HG02588 (cell line): ENCODE data around the gene RSPH6A.
"Not testable (repeated sequence)": the region's sequence is repeated elsewhere in the genome, so short reads cannot be mapped to it uniquely, and the experiment has no call there.

Experiments used
- ATAC-seq: cut with Tn5 transposase; IDR thresholded peaks from one replicate; pipeline ENCODE4 v1.9.1; 2021; ENCODE audit warnings: mild to moderate bottlenecking, moderate library complexity; ENCODE audit not compliant: unreplicated experiment

RSPH6A gene

DNA sequence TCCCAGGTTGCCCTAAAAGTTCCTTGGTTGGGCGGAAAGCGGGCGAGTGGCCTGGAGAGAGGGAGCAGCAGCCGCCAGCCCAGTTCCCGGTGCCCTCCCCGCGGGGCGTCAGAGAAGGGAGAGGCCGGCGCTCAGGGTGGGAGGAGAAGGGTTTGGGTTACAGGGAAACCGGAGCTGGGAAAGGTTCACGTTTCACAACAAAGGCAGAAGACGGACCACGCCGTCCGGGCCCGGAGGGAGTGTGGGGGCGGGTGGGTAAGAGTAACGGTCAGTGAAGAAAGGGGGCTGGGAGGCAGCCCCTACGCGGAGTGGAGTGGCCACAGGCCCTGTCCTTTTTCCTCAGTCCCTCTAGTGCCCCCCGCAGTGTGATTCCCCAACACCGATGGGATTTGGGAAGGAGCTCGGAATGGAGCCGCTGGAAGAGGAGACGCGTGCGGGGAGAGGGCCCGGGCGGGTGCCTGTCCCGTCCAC, 47.7 kb downstream of the RSPH6A start:
- no peak for ATAC-seq

DNA sequence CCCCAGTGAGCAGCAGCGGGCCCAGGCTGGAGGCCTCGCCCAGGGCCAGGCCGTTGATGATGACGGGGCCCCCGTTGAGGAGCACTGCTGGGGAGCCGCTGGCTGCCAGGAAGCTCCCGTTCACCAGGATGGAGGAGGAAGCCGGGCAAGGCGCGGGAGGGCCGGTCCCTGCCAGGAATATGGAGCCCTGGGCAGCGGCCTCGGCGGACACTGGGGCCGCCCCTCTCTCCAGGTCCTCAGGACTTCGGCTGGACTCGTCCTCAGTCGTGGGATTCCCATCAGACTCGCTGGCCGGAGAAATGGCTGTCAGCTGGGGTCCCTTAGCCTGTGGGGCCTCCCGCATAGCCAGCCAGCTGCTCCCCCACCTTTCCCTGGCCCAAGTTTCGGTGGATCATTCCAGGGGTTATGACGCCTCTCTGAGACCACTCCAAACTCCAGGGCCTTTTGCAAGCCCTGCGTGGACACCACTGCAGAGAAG, 48.2 kb downstream of the RSPH6A start:
- ATAC-seq: no peak

DNA sequence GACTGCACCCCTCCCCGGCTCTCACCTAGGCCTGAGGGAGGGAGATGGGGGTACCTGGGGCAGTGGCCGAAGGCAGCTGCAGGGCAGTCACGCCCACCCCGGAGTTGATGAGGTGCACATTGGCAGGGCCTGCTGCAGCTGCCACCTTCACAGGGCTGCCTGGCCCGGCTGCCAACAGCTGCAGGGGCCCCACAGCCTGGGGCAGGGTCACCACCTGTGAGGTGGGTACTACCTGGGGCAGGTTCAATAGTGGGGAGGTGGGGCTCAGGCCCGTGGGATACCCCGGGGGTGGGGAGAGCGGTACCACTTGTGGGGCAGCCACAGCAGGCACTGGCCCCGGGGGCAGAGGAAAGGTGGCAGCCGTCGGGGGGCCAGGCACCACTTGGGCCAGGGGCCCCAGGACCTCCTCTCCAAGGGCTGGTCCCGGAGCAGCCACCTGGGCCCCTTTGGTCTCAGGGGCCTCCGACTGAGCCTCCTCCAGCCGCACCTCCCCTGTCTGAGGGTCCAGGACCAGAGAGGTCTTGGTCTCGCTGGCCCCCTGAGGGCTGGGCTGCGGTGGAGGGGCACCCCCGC, 48.7 kb downstream of the RSPH6A start:
- no peak for ATAC-seq

DNA sequence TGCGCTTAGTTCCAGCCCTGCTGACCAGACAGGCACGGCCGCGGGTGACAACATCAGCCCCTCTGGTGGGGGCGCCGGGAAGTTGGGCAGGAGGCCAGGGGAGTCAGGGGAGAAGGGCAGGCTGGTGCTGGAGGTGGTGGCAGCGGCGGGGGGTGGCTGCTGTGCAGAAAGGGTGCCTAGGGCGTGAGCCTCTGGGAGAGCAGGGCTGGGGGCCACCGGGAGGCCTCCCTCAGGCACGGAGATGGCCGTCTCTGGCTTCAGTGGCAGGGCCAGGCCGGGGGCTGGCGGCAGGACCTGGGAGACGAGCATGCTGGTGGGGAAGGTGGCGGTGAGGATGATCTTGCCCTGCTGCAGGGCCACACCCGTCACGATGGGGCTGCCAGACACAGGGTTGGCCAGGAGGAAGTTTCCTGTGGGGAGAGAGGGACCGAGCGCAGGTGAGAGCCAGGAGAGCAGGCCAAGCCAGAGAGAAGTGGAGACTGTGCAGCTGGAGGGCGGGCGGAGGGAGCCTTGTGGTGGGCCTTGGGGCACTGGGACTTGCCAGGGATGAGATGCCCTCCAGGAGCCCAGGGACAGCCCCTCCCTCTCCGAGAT, 49.3 kb downstream of the RSPH6A start:
- ATAC-seq: no peak

GRCh38 chr19:45764945-45765701, 50.0 kb downstream of the RSPH6A start:
- ATAC-seq: no peak

DNA sequence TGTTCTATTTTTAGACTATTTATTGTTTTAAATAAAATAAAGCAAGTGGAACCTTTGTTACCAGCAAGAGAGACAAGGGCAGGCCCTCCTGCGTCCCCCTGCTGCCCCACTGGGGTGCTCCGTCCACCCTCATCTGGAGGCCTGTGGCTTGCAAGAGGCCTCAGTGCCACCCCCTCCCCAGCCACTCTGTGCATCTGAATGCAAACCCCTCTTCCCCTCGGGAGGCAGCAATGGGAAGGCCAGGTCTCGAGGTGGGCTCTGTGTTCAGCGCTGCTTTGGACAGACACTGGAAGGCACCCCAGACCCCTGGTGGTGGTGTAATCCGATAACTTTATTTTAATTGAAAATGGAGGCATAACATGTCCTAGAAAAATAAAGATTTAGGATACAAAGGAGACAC, 50.6 kb downstream of the RSPH6A start:
- no peak for ATAC-seq

- no peak for ATAC-seq
These were observed 51.3 kb downstream of the RSPH6A start for GRCh38 chr19:45763691-45764294.

- no peak for ATAC-seq
These were observed 52.1 kb downstream of the RSPH6A start for GRCh38 chr19:45762870-45763631.

GRCh38 chr19:45761714-45762113, 53.4 kb downstream of the RSPH6A start:
- ATAC-seq: no peak

DNA sequence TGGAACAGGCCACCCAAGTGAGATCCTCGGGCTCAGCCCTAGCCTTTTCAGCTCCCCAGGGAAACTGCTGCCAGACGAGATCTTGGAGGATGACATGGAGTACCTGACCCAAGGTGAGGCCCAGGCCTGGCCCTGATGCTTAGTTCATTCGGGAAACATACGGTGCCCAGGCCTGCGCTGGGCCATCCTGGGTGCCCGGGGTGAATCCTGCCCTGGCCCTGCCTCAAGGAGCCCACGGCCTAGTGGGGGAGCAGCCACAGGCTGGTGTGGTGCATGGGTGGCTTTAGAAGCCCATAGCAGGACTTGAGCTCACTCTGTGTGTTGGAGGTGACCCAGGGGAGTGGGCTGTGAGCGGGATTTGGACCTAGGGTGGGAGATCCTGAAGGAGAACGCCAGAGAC, 56.2 kb downstream of the RSPH6A start:
- ATAC-seq: no peak

GRCh38 chr19:45757695-45758094, 57.4 kb downstream of the RSPH6A start:
- no peak for ATAC-seq

DNA sequence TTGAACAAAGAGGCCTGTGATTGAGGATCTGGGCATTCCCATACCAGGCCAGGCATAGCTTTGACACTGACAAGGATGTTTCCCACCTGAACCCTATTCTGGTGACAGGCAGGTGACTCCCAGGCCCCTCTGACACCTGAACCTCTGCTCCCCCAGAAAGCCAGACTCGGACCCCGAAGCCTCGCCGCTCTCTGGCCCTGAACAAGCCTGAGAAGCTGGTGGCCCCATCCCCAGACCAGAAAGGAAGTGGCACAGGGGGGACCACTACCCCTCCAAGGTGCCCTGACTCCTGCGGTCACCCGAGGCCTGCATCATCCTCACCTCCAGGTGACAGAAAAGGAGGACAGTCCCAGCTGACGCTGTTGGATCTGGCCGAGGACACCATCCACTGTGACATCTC, 60.8 kb downstream of the RSPH6A start:
- no peak for ATAC-seq

GRCh38 chr19:45753548-45753947, 61.6 kb downstream of the RSPH6A start:
- no peak for ATAC-seq

GRCh38 chr19:45752639-45753038, 62.5 kb downstream of the RSPH6A start:
- no peak for ATAC-seq

DNA sequence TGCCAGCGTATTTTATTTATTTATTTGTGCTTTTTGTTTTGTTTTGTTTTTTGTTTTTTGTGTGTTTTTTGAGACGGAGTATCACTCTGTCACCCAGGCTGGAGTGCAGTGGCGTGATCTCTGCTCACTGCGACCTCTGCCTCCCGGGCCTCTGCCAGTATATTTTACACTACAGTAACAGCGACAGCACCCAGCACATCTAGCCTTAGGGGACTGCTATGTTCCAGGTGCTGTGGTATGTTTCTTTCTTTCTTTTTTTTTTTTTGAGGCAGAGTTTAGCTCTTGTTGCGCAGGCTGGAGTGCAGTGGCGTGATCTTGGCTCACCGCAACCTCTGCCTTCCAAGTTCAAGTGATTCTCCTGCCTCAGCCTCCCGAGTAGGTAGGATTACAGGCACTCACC, 63.6 kb downstream of the RSPH6A start:
- ATAC-seq: not testable (repeated sequence)

GRCh38 chr19:45747513-45747912, 67.6 kb downstream of the RSPH6A start:
- ATAC-seq: no peak

DNA sequence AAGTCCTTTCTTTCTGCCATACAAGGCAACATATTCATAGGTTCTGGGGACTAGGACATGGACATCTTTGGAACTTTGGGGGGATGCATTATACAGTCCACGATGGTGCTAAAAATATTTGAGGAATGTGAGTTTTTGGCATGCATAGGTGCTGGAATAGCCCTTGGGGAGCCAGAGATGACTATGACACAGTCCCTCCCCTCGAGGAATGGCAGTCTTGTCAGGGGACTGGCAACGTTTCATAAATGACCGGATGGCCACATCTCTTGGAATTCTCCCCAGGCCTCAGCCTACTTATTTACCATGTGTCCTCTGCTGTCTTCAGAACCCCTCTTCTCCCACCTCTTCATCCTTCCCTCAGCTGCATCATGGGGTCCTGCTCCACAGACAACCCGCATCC, 68.2 kb downstream of the RSPH6A start:
- ATAC-seq: no peak
